ENCODE measurements around the gene GBF1.
"Not testable (repeated sequence)": the region's sequence is repeated elsewhere in the genome, so short reads cannot be mapped to it uniquely, and the experiment has no call there.

Gene GBF1

GRCh38 chr10:102275343-102275742 is 30.0 kb downstream of the GBF1 start:
- no peak for DNase-seq

GRCh38 chr10:102279104-102279503 is 33.8 kb downstream of the GBF1 start:
- no peak for DNase-seq

GRCh38 chr10:102280397-102281101 is 35.2 kb downstream of the GBF1 start:
- peak; percentile 26 for DNase-seq

GRCh38 chr10:102281102-102281487 is 35.8 kb downstream of the GBF1 start:
- DNase-seq, result no peak

- DNase-seq, result no peak
Measured at GRCh38 chr10:102283488-102283887, 38.2 kb downstream of the GBF1 start.

- DNase-seq, result no peak
Measured at GRCh38 chr10:102283890-102284289, 38.6 kb downstream of the GBF1 start.

GRCh38 chr10:102284531-102284930 is 39.2 kb downstream of the GBF1 start:
- DNase-seq, result no peak

GRCh38 chr10:102285133-102285532 is 39.8 kb downstream of the GBF1 start:
- no peak for DNase-seq

GRCh38 chr10:102286216-102286615 is 40.9 kb downstream of the GBF1 start:
- no peak for DNase-seq

GRCh38 chr10:102287538-102287937 is 42.2 kb downstream of the GBF1 start:
- no peak for DNase-seq

- DNase-seq, result no peak
Measured at GRCh38 chr10:102287991-102288390, 42.7 kb downstream of the GBF1 start.

GRCh38 chr10:102289356-102289755 is 44.0 kb downstream of the GBF1 start:
- DNase-seq, result no peak

- DNase-seq, result no peak
Measured at GRCh38 chr10:102289840-102290239, 44.5 kb downstream of the GBF1 start.

- no peak for DNase-seq
Measured at GRCh38 chr10:102291221-102291905, 46.0 kb downstream of the GBF1 start.

- no peak for DNase-seq
Measured at GRCh38 chr10:102297101-102297500, 51.8 kb downstream of the GBF1 start.

GRCh38 chr10:102298899-102299298 is 53.6 kb downstream of the GBF1 start:
- DNase-seq, result no peak

GRCh38 chr10:102299873-102300272 is 54.5 kb downstream of the GBF1 start:
- no peak for DNase-seq

GRCh38 chr10:102300278-102300843 is 55.0 kb downstream of the GBF1 start:
- DNase-seq, result no peak

- not testable (repeated sequence) for DNase-seq
Measured at GRCh38 chr10:102300912-102301311, 55.6 kb downstream of the GBF1 start.

- DNase-seq, result not testable (repeated sequence)
Measured at GRCh38 chr10:102301332-102301731, 56.0 kb downstream of the GBF1 start.

- no peak for DNase-seq
Measured at GRCh38 chr10:102302611-102303010, 57.3 kb downstream of the GBF1 start.

- DNase-seq, result no peak
Measured at GRCh38 chr10:102306006-102306405, 60.7 kb downstream of the GBF1 start.

- DNase-seq, result no peak
Measured at GRCh38 chr10:102306710-102307109, 61.4 kb downstream of the GBF1 start.

- DNase-seq, result not testable (repeated sequence)
Measured at GRCh38 chr10:102308318-102308717, 63.0 kb downstream of the GBF1 start.
